Muscle of leg (tissue), 16 donors: Measurements from ENCODE around the gene MATR3. TPM values are rescaled to one million over a fixed set of nuclear protein-coding genes. Genes with fewer than 3 reads are reported as not detected.
A peak's percentile ranks its signal among the peaks of the same experiment; 100 is the strongest.

Experiments used
- DNase-seq: peaks from one replicate; pipeline ENCODE4 v3.0.0; 2013
- H3K27ac ChIP-seq: one replicate; pipeline ENCODE4 v1.5.1; 2013; ENCODE audit warnings: mild to moderate bottlenecking, low read length, control low read depth
- H3K27me3 ChIP-seq: one replicate; pipeline ENCODE4 v1.6.1; 2013; ENCODE audit warnings: low read length; ENCODE audit not compliant: control insufficient read depth, insufficient read depth
- H3K36me3 ChIP-seq: one replicate; pipeline ENCODE4 v1.6.1; 2013; ENCODE audit warnings: low read length; ENCODE audit not compliant: control insufficient read depth, insufficient read depth
- H3K4me1 ChIP-seq: one replicate; pipeline ENCODE4 v1.6.1; 2013; ENCODE audit warnings: low read length; ENCODE audit not compliant: control insufficient read depth, insufficient read depth
- H3K4me3 ChIP-seq: one replicate; pipeline ENCODE4 v1.5.1; 2013; ENCODE audit warnings: low read length, control low read depth
- H3K9me3 ChIP-seq: replicated peaks from 2 replicates; pipeline ENCODE4 v1.6.1; 2013; ENCODE audit warnings: low read depth, low read length; ENCODE audit not compliant: control insufficient read depth
- WGBS: methylation state at CpG from one replicate; pipeline ENCODE4 v1.1.5; 2013; ENCODE audit warnings: missing lambda C conversion rate; ENCODE audit not compliant: insufficient coverage; 5-methylcytosine and 5-hydroxymethylcytosine counted together
- long read RNA-seq, 11 donors: transcript quantifications; one replicate each; lab custom pipeline, GENCODE V29; 2026
- polyA plus RNA-seq, 8 donors: library from polyadenylated mRNA; unstranded; fragments of 120-200 nt; gene quantifications; one replicate each; pipeline versions ENCODE4 v1.2.1 to v1.2.3, GENCODE V29; 2013; ENCODE audit warnings: inconsistent platforms in 1 of 8, low replicate concordance in 1 of 8; ENCODE audit not compliant: insufficient read length in 8 of 8, insufficient read depth in 1 of 8
- total RNA-seq: library from RNA; stranded (reverse); fragments of 120-200 nt; gene quantifications from one replicate; pipeline ENCODE4 v1.2.4, GENCODE V29; 2013

Gene MATR3
- total RNA-seq = 255 TPM
- polyA plus RNA-seq = 100 to 1,000 TPM; 262 to 369 (median 307) TPM
- long read RNA-seq, donor 1, full-length matches to known transcripts = 15 of 79 reads
- long read RNA-seq, donor 1, partial matches to known transcripts = 64 of 79 reads
- long read RNA-seq, donor 1, other reads (novel, unspliced or antisense) = 0 of 79 reads
- long read RNA-seq, donor 2, full-length matches to known transcripts = 3 of 9 reads
- long read RNA-seq, donor 2, partial matches to known transcripts = 6 of 9 reads
- long read RNA-seq, donor 2, other reads (novel, unspliced or antisense) = 0 of 9 reads
- long read RNA-seq, donor 3, full-length matches to known transcripts = 30 of 157 reads
- long read RNA-seq, donor 3, partial matches to known transcripts = 127 of 157 reads
- long read RNA-seq, donor 3, other reads (novel, unspliced or antisense) = 0 of 157 reads
- long read RNA-seq, donor 4, full-length matches to known transcripts = 13 of 78 reads
- long read RNA-seq, donor 4, partial matches to known transcripts = 65 of 78 reads
- long read RNA-seq, donor 4, other reads (novel, unspliced or antisense) = 0 of 78 reads
- long read RNA-seq, donor 5, full-length matches to known transcripts = 46 of 608 reads
- long read RNA-seq, donor 5, partial matches to known transcripts = 562 of 608 reads
- long read RNA-seq, donor 5, other reads (novel, unspliced or antisense) = 0 of 608 reads
- long read RNA-seq, donor 6, full-length matches to known transcripts = 59 of 360 reads
- long read RNA-seq, donor 6, partial matches to known transcripts = 301 of 360 reads
- long read RNA-seq, donor 6, other reads (novel, unspliced or antisense) = 0 of 360 reads
- long read RNA-seq, donor 7, full-length matches to known transcripts = 22 of 328 reads
- long read RNA-seq, donor 7, partial matches to known transcripts = 306 of 328 reads
- long read RNA-seq, donor 7, other reads (novel, unspliced or antisense) = 0 of 328 reads
- long read RNA-seq, donor 8, full-length matches to known transcripts = 33 of 176 reads
- long read RNA-seq, donor 8, partial matches to known transcripts = 143 of 176 reads
- long read RNA-seq, donor 8, other reads (novel, unspliced or antisense) = 0 of 176 reads
- long read RNA-seq, donor 9, full-length matches to known transcripts = 18 of 272 reads
- long read RNA-seq, donor 9, partial matches to known transcripts = 254 of 272 reads
- long read RNA-seq, donor 9, other reads (novel, unspliced or antisense) = 0 of 272 reads
- long read RNA-seq, donor 10, full-length matches to known transcripts = 38 of 360 reads
- long read RNA-seq, donor 10, partial matches to known transcripts = 322 of 360 reads
- long read RNA-seq, donor 10, other reads (novel, unspliced or antisense) = 0 of 360 reads
- long read RNA-seq, donor 11, full-length matches to known transcripts = 19 of 229 reads
- long read RNA-seq, donor 11, partial matches to known transcripts = 210 of 229 reads
- long read RNA-seq, donor 11, other reads (novel, unspliced or antisense) = 0 of 229 reads

DNA sequence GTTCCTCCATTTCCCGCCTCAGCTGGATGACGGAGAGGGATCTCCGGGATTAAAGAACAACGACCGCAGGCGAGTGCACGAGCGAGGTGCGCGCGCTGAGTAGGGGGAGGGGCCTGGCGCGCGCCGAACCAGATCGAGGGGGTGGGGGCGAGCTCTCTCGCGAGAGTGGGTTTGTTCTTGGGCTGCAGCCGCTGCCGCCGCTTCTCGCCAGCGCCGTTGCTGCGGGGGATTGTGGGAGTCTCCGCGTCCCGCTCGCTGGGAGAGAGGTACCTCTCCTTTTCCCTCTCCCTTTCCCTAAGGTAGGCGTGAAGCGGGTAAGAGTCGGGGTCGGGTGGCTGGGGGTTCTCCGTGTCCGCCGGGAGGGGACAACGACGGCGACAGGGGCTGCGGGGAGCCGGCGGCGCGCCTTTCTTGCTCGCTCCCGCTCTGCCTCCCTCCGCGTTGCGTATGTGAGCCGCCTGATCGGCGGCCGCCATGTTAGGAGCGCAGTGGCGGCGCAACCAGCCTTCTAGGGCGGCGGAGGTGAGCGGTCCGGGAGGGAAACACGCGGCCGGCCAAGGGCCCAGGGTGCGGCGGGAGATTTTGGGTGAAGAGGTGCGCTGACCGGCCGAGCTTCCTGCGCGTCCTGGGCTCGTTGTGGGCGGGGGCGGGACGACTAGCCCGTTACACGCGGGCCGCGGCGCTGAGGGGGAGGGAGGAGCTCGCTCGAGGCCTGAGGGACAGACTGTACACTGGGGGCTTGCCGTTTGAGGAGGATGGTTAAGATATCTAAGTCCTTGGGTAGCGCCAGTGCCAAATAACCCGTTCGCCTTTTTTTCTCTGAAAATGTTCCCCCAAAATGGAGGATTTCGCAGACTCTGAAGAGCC is at the start of gene MATR3:
Gene MATR3 (plus strand): TSS at position 234 of the 867 bp plus-strand sequence. CDS start 13,676 bp downstream, outside the sequence.
- Histone ChIP-seq H3K9me3 (no peaks in the 10 kb centered on the region), H3K27ac (peak within 1 kb of the TSS; percentile 100), H3K27me3 (no peaks in the 10 kb centered on the region), H3K4me1 (peaks cover 13% of the 10 kb centered on the region), H3K4me3 (peak within 1 kb of the TSS; percentile 100), H3K36me3 (no peaks in the 10 kb centered on the region)
- WGBS = under 1% methylated on average over 71 of the region's 88 CpGs
- DNase-seq = peak; percentile 98

GRCh38 chr5:139245637-139246339 is 47.8 kb upstream of the MATR3 start:
- no peak overlapping the region for H3K27ac ChIP-seq
- no peak overlapping the region for H3K4me3 ChIP-seq
- no peaks in the 10 kb centered on the region for H3K27me3 ChIP-seq
- DNase-seq = no peak
- no peaks in the 10 kb centered on the region for H3K9me3 ChIP-seq
- H3K4me1 ChIP-seq = no peaks in the 10 kb centered on the region
- no peaks in the 10 kb centered on the region for H3K36me3 ChIP-seq

DNA sequence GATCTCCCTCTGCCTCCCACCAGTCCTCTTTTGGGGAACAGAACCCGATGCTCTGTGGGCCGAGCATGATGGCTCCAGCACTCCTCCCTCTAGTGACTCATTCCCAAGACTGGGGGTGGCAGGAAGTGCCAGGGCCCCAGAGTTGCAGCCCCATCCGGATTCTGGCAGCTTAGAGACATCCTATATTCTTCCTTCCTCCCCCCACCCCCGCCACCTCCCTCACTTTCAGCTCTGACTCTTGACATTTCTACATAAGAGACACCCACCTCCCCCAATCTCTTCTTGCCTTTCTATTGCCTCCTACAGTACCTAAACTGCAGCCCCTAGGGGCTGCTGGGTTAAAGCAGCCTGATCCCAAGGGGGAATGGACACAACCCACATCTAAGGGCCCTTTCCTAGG is 47.1 kb upstream of the MATR3 start:
- no peak overlapping the region for H3K4me3 ChIP-seq
- no peak for DNase-seq
- H3K4me1 ChIP-seq = no peaks in the 10 kb centered on the region
- no peaks in the 10 kb centered on the region for H3K9me3 ChIP-seq
- H3K27ac ChIP-seq = no peak overlapping the region
- no peaks in the 10 kb centered on the region for H3K27me3 ChIP-seq
- WGBS = 29% methylated on average over 2 of the region's 4 CpGs
- H3K36me3 ChIP-seq = no peaks in the 10 kb centered on the region

DNA sequence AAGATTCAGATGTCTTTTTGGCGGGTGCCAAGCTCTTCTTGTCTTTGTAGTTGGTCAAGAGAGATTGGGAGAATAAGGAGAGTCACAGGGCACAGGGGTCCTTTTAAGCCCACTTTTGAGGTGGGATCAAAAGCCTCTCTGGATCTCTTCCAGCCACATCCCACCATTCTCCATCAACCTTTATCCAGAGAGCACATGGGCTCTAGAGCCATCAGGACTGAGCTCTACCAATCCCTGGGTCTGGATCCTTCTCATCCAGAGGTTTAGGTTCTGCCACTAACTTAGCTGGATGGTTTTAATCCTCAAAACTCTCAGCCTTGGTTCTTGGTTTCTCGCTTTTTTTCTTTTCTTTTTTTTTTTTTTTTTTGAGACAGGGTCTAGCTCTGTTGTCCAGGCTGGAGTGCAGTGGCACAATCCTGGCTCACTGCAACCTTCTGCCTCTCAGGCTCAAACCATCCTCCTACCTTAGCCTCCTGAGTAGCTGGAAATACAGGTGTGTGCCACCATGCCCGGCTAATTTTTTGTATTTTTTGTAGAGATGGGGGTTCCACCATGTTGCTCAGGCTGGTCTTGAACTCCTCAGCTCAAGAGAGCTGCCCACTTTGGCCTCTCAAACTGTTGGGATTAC is 44.6 kb upstream of the MATR3 start:
- H3K36me3 ChIP-seq = no peaks in the 10 kb centered on the region
- no peaks in the 10 kb centered on the region for H3K9me3 ChIP-seq
- no peaks in the 10 kb centered on the region for H3K27me3 ChIP-seq
- H3K4me3 ChIP-seq = no peak overlapping the region
- H3K27ac ChIP-seq = no peak overlapping the region
- WGBS = no CpG with 5 or more reads among the region's 3 CpGs
- H3K4me1 ChIP-seq = no peaks in the 10 kb centered on the region
- no peak for DNase-seq

GRCh38 chr5:139251281-139251687 is 42.3 kb upstream of the MATR3 start:
- no peaks in the 10 kb centered on the region for H3K36me3 ChIP-seq
- H3K9me3 ChIP-seq = no peaks in the 10 kb centered on the region
- H3K27ac ChIP-seq = no peak overlapping the region
- H3K4me1 ChIP-seq = no peaks in the 10 kb centered on the region
- no peak for DNase-seq
- H3K27me3 ChIP-seq = no peaks in the 10 kb centered on the region
- 17% methylated on average over 2 of the region's 3 CpGs for WGBS
- no peak overlapping the region for H3K4me3 ChIP-seq

- no peaks in the 10 kb centered on the region for H3K4me1 ChIP-seq
- WGBS = 55% methylated on average over 2 of the region's 4 CpGs
These were observed 41.7 kb upstream of the MATR3 start for GRCh38 chr5:139251695-139252288.

DNA sequence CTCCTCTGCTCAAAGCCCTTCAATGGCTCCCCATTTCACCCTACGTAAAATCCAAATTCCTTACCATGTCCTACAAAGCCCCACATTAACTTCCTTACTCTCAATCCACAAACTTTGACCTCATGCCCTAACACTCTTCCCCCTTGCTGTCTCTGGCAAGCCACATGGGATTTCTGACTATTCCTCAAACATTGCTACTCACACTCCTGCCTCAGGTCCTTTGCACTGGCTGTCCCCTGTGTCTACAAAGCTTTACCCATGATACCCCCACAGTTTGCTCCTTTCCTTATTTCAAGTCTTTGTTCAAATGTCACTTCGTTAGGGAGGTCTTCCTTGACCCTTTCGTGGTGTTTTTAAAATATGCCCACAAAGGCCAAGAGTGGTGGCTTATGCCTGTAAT is 40.4 kb upstream of the MATR3 start:
- DNase-seq = no peak
- whole genome bisulfite sequencing = 93% methylated on average over 1 of the region's 3 CpGs
- H3K27ac ChIP-seq = no peak overlapping the region
- H3K4me1 ChIP-seq = no peaks in the 10 kb centered on the region
- no peaks in the 10 kb centered on the region for H3K36me3 ChIP-seq
- H3K27me3 ChIP-seq = no peaks in the 10 kb centered on the region
- H3K4me3 ChIP-seq = no peak overlapping the region
- H3K9me3 ChIP-seq = no peaks in the 10 kb centered on the region

More at GRCh38 chr5:139251695-139252288, 41.7 kb upstream of the MATR3 start:
- H3K27ac ChIP-seq = no peak overlapping the region
- no peaks in the 10 kb centered on the region for H3K36me3 ChIP-seq
- no peak for DNase-seq
- no peaks in the 10 kb centered on the region for H3K9me3 ChIP-seq
- H3K27me3 ChIP-seq = no peaks in the 10 kb centered on the region
- no peak overlapping the region for H3K4me3 ChIP-seq

DNA sequence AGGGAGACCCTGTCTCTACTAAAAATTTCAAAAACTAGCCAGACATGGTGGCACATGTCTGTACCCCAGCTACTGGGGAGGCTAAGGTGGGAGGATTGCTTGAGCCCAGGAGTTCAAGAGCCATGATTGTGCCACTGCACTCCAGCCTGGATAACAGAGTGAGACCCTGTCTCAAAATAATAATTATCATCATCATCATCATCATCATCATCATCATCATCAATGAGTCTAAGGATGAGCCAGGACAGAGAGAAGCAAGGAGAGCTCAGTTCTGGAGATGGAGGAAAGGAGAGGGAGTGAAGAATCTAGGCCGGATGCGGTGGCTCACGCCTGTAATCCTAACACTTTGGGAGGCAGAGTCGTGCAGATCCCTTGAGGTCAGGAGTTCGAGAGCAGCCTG is 36.7 kb upstream of the MATR3 start:
- 77% methylated on average over 5 of the region's 5 CpGs for WGBS
- H3K4me1 ChIP-seq = no peaks in the 10 kb centered on the region
- H3K4me3 ChIP-seq = no peak overlapping the region
- no peak overlapping the region for H3K27ac ChIP-seq
- no peaks in the 10 kb centered on the region for H3K9me3 ChIP-seq
- no peaks in the 10 kb centered on the region for H3K36me3 ChIP-seq
- no peak for DNase-seq
- no peaks in the 10 kb centered on the region for H3K27me3 ChIP-seq
